ENCODE data around the gene LRP1B.

Gene LRP1B

DNA sequence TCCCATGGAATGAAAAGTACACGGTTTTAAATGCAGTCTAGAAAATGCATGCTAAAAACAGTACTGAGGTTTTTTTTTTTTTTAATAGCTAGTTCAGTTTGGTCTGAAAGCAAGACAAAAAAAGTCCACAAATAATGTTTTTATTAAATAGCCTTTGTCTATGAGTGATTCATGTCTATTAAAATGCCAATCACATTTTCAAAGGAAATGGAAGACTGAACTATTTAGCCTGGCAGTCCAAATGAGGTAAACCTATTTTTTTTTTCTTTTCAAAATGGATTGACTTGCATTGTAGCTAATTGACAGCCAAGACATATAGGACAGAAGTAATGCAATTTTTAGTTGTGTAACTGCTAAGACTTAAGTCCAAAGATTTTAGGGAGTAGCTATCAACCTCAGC, 90.3 kb downstream of the LRP1B start:
- no peak for DNase-seq (ENCODE audit: low spot score)

DNA sequence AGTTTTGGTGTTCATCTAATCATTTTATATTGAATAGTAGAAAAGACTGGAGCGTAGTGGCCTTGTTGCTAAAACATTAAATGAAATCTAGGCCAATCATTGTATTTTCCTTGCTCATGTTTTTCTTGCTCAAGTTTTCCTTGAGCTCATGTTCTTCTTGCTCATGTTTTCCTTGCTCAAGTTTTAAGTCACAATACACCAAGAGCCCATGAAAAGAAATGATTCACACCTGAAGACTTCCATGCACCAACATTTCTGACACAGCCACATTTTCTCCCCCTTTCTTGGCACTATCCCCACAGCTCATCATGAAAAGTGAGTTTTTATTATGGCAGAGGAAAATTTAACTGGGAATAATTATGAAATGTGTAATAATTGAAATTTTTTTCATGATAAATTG, 92.0 kb downstream of the LRP1B start:
- no peak for DNase-seq (ENCODE audit: low spot score)

DNA sequence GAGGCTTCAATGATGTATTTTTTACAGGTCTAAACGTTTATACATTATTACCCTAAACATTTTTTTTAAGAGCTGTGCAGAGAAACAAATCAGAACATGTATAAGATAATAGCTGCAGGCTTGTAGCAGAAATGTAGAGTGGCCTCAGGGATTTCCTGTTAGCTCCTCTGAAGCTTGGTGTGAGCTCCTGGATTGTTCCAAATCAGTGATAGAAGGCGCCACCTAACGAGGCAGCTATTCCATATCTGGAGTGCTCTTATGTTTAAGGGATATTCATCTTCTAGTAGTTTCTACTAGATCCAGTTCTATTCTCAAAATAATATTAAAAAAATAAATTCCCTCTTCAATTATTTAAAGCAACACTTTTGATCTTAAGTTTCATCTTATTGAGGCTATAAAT, 93.1 kb downstream of the LRP1B start:
- no peak for DNase-seq (ENCODE audit: low spot score)

DNA sequence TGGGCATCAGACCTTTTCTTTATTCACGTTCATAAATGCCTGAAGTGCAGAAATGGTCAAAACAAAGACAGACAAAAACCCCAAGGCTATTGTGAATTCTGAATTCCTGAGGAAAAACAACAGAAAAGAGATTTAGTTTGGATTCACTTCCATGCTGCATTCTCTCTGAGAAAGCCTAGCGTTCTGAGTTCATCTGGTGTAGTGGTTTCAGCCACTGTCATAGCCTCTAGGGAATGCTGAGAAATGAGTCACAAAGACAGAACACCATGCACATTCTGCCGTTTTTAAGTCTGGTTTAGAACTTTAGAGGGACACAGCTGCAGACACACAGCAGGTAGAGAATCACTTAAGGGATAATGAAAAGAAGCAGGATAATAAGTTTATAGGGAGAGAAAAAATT, 93.8 kb downstream of the LRP1B start:
- no peak for DNase-seq (ENCODE audit: low spot score)

DNA sequence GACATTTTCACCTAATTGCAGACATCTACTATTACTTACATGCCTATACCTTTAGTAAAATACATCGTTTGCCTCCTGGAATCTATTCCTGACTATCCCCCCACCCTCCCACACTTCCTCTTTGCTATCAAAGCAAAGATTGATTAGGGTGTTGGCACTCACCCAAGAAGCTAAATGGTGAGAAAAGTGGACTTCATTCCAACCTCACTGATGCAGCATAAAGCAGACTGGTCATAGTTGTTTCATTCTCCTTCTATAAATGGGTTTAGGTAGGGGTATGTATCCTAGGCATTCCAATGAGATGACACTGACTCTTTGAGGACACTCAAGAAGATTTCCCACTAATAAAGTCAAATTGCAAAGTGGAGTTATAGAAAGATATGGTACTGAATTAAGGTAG, 97.4 kb downstream of the LRP1B start:
- no peak for DNase-seq (ENCODE audit: low spot score)

DNA sequence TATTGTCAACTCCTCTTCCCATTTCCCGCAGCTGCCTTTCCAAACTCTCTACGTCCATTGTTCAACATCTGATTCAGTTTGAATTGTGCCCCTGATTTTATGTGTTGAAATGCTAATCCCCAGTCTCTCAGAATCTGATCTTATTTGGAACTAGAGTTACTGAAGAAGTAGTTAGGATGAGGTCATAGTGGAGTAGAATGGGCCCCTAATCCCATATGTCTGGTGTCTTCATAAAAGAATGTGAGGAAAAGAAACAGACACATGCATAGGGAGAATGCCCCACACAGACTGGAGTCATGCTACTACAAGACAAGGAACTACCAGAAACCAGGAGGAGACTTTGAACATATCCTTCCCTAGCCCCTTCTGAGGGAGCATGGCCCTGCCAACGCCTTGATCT, 99.2 kb downstream of the LRP1B start:
- no peak for DNase-seq (ENCODE audit: low spot score)

DNA sequence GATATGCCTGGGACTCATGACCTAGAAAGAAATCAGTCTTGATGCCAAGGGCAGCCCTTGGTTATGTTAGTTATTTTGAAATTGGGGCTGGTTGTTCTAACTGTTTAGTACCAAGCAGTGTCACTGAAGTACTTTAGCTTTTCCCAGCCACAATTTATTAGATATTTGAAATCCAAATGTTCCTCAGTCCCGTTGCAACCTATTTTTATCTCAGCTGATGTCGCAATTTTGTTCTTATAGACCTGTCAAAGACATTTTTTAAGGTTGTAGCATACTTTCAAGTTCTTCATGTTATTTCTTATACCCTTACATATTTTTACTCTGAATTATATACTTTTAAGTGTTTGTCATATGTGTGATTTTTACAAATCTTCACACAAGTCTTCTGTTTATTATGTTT, 100.1 kb downstream of the LRP1B start:
- DNase-seq (ENCODE audit: low spot score): no peak

DNA sequence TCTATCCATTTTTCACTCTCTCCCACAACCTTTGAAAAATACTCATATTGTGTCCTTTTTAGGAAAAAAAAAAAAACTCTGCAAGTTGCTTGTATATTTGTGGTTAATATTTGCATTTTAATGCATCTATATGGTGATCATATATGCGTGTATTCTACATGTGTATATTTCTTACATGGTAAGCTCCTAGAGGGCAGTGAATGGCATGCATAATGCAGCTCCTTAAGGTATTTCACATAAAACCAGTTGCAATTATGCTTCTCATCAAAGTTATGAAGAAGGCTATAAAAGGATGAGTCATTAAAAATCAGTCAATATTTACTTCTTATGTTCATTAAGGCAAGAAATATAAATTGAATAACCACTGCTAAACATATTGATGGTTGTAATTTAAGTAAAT, 100.8 kb downstream of the LRP1B start:
- DNase-seq (ENCODE audit: low spot score): no peak

DNA sequence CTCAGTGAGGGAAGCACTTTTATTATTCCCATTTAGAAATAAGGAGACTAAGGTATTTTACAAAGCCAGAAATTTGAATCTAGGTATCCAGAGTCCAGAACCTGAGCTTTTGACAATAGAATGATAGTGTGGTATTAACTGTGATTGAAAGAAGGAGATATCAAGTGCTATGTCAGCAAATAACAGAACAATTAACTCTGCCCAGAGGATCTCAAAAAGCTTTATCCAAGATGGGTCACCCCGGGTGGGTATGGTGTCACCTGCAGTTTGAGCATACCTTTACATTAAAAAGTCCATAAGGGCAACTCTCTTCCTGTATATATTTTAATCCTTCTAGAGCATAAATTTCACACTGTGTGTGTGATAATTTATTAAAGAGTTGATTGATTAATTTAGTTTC, 105.4 kb downstream of the LRP1B start:
- no peak for DNase-seq (ENCODE audit: low spot score)

DNA sequence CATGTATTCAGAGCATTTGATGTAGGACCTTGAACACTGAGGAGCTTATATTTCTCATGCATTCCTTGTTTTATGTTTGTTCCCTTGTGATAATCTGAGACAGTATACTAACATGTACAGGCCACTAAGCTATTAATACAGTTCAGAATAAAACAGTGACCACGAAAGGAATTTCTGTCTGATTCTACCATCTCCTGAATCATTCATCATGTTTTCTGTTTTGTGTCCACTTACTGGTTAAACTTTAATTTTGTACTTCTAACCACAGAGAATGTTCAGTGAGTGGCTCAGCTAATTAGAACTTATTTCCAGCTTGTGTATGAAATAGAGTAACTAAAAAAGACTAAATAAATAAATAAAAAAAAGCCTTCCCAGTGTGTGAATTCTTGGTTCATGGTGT, 110.4 kb downstream of the LRP1B start:
- no peak for DNase-seq (ENCODE audit: low spot score)

DNA sequence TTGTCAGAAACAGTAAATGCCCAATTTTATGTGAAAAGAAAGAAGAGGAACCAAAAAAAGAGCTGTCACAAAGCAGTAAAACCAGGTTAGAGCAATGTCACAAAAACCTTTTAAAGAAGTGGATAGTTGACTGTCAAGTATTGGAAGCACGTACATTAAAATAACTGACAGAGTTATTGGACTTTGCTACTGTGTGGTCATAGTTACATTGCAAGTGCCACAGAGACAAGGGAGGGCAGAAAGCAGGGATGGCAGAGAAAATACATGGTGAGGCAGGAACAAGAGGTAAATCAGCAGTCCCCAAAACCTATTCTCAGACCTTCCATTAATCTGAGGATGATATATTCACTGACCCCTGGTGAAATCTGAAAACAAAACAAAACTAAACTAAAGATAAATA, 116.3 kb downstream of the LRP1B start:
- no peak for DNase-seq (ENCODE audit: low spot score)

DNA sequence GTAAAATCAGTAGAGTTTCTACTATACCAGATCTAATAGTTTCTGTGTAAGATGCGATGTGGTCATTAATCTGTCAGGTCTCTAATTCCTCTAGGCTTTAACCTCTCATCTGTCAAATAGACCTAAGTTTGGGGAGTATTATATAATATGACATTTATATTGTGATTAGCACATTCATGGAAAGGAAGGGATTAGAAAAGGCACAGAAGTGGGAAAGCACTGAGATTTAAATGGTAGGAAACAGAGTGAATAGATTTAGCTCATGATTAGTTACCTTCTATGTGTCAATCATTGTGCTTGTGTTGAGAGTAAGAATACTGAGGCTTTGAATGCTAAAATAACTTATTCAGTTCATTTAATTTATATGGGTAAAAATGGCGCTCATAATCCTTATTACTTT, 118.0 kb downstream of the LRP1B start:
- DNase-seq (ENCODE audit: low spot score): no peak

DNA sequence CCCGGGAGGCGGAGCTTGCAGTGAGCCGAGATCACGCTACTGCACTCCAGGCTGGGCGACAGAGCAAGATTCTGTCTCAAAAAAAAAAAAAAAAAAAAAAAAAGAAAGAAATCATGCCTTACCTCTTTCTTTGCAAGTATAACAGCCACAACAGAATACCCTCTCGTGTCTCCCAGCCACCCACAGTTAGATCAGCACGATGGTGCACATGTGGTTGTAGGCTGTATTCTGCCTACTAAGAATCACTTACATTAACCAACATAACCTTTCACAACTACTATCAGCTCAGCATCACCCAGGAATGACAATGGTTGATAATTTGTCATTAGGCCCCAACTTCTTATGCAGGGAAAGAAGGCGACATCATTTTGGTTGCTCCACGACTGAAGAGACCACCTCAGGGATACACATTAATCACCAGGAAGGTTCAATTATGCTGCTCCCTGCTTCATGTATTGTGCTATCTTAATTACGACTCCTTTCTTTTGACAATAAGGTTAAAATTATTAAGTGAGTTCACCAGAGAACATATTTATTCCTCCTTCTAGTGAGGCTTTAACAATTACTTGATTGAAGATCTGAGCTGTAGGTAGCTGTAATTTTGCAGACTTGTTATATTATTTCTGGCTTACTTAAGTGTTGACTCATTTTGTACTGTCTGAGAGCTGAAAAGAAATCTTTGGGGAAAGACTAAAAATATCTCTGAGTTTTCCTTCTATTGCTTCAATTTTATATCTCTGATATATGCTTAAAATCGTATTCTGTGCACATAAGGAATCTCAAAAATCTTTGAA, 120.1 kb downstream of the LRP1B start:
- DNase-seq (ENCODE audit: low spot score): no peak

DNA sequence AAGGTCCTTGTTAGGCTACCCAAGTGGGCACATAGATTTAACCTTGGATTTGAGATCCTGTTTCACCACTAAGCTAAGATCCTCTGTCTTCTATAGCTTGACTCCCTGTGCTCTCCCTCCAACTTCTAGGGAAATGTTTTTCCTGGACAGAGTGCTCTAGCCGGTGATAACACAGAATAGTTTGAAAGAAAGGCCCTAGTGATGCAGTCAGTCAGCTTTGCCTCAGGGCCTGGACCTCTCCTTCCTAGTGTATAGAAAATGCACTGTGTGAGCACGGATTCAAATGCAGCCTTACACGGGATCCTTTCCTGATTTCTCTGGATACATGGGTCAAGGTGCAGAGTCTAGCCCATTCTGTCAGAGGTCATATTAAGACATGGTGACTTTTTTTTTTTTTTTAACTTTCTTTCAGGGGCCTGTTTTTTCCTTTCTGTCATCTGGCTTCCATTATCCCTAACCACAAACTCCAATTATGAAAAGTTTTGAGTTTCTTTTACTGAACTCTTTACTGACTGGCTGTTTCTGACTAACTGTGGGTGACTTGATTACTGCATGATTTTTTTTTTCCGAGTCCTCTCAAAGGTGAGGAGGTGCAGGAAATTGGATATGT, 122.6 kb downstream of the LRP1B start:
- DNase-seq (ENCODE audit: low spot score): no peak

DNA sequence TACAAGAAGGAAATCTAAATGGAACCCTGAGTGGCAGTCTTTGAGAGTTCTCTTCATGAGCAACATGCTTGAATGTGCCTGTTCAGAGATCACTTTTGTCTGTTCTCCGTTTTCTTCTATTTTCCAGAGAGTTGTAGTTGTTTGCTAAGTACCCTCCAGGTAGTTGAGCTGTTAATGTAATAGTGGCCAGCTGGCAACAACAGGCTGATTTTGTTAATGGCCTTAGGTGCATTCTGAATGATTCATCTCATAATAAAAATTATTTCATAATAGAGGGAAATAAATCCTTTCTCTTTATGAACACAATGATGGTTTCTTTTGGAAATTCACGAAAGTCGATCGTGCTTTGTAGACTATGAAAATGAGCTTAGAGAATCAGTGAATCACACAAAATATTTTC, 136.8 kb downstream of the LRP1B start:
- DNase-seq (ENCODE audit: low spot score): no peak

DNA sequence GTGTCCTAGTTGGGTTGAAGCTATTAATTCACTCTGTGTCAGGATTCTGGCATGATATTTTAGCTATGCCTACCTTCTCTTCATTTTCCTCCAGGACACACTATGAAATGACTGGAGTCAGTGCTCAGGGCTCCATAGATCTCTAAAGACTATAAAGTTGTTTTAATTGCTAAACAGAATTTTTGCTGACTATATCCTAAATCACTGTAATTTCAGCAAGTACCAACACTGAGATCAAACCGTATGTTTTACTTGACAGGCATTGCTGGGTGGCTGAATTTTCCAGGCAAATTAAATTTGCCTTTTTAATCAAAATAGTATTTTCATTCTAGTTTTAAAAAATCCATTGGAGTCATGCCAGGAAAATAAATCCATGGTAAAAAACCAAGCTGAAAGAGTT, 138.1 kb downstream of the LRP1B start:
- no peak for DNase-seq (ENCODE audit: low spot score)

DNA sequence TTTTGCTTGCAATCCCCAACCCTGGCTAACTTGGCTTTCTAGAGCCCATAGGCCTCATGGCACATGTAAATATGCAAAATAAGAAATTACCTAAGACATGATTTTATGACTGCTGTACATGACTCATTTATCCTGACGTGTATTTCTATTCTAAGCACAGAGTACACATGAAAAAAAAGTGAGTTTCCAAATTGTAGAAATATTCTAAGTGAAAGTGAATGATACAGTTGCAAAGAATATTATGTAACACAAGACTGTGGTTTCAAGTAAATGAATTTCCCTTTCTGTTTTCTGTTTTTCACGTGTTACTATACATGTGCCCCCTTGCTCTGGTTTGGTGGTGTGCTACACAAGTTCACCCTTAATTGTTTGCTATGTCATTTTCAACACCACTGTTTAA, 162.4 kb downstream of the LRP1B start:
- DNase-seq (ENCODE audit: low spot score): no peak

DNA sequence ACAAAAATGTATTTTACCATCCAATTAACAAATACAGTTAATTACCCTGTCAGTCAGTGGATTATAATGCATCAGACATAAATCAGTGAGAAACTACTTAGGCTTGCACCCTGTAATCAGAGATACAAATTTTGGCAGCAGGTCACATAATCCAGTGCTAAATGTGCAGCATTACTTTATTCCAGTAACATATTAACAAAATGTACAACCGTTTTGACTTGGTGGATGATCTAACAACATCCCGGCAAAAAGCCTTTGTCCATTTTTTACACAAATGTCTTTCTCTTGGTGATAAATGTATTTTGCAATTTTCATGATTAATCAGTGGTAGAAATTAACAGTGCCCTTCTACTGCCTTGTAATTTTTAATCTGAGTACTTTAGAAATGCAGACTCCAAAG, 162.8 kb downstream of the LRP1B start:
- DNase-seq (ENCODE audit: low spot score): no peak

DNA sequence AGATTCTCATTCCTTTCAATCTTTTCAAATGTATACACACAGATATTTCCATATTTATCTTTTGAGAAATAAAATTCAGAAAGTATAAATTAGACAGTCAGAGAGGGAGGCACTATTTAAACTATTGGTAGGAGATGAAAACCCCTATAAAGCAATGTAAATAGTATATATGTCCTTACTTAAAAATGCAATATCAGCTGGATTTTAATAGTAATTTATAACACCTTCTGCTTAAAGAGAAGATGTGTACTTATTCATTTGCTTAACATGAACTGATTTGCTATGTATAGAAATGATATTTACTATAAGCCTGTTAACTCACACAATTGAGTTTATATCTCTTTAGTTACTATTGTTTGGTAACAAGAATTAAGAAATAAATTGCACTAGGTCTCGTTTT, 163.3 kb downstream of the LRP1B start:
- no peak for DNase-seq (ENCODE audit: low spot score)

DNA sequence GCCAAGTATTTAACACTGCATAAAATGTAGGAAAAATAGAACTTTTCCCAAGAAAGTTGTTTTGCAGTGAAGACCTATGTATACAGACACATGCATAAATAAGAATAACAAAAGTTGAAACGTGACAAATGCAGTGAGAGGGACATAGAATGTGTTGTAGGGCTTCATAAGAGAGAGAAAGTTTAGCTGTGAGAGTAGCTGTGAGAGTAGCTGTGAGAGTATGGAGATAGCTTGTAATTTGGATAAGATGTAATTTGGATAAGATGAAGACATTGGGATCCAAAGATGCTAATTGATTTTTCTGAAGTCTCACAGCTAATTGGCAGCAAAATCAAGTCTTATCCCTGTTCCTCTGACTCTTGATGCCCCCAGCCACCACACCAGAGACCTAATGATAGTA, 170.9 kb downstream of the LRP1B start:
- DNase-seq (ENCODE audit: low spot score): no peak

DNA sequence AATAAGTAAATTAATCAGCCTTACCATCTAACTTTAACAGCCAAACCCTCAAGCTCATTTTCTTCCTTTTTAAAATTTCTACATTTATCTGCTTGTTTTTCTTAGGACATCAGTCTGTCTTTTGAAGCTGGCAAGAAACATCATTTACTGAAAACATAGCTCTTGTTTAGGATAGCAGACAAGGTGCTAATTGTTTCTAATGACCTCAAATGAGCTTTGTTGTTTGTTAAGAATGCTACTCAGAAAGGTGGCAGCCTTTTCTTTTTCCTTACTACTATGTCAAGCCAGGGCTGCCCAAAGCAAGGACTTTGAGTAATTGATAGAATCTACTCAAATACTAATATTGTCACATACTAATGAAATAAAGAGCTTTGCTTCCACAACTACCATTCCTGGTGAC, 171.8 kb downstream of the LRP1B start:
- DNase-seq (ENCODE audit: low spot score): no peak

DNA sequence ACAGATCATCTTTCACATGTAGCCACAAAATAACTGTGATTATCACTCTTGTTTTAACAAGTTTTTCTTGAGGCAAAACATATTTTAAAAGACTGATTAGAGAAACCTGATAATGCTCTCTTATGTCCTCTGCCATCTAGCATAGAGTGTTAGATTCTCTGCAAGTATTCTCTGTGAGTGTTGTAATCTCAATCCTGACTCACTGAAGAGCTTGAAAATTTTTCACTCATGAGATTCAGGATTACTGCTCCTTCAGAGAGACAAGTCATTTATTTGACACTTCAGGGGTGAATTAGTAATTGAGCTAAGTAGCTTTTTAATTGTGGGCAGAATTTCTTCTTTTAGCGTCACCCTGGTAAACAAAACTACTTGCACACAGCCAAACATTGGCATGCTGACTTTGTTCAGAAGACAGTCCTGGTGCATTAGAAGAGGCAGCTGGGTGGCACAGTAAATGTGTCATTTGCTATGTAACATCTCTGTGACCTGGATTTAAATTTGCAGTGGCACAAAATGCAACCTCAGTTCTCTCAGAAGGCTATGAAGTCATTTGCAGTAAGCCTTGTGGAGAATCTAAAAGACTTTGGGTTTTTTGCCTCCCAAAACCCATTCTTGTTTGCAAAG, 172.9 kb downstream of the LRP1B start:
- no peak for DNase-seq (ENCODE audit: low spot score)

DNA sequence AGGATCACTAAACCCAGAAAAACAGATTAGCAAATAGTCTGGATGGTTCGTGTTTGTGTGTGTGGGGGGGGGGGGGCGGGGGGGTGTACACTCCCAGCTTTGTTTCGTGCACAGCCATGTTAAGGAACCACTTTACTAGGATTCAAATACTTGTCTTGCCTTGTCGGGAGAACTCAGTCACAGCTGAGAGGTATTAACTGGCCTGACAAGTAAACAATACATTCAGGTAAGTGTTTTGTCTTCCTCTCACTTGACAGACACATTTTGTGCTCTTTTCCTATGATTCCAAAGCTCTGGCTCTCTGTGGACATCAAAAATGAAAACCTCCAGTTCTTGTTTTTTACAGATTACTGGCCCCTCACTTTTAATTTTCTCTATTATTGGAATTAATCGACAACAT, 173.5 kb downstream of the LRP1B start:
- DNase-seq (ENCODE audit: low spot score): no peak
